ENCODE results near the gene DDX42. TPM values are rescaled to one million over a fixed set of nuclear protein-coding genes. Genes with fewer than 3 reads are reported as not detected.

Gene DDX42
- total and polyA plus RNA-seq, 9 donors, result 72.5 to 138 (median 104) TPM

- intact Hi-C loops (cut with DNase I), result loop anchor here in 1 of 4 donors (10.0 kb wide), 1 partner anchor 58 kb away; the partner anchor contains the start of genes CCDC47 and DDX42
- no peak overlapping the region for H3K4me3 ChIP-seq
- H3K27me3 ChIP-seq, result no peaks in the 10 kb centered on the region
- 67 to 77% (median 75%) methylated on average over 2 of the region's 2 CpGs for WGBS, 3 donors
- no peaks in the 10 kb centered on the region for H3K9me3 ChIP-seq
- no peaks in the 10 kb centered on the region for H3K36me3 ChIP-seq
- no peak for DNase-seq
- TF ChIP-seq POLR2A (IDR thresholded peaks at IDR 0.05) (no peak), CTCF (IDR thresholded peaks at IDR 0.05) (no peak), EP300 (IDR thresholded peaks at IDR 0.05) (no peak)
- H3K4me1 ChIP-seq (ENCODE audit: insufficient read depth), result peaks cover 3% of the 10 kb centered on the region
- H3K27ac ChIP-seq, result no peak overlapping the region
Measured at GRCh38 chr17:63832455-63832854, 58.5 kb downstream of the DDX42 start.

GRCh38 chr17:63833026-63833740 lies 59.2 kb downstream of the DDX42 start:
- WGBS, 3 donors, result 73 to 76% (median 75%) methylated on average over 13 to 14 of the region's 14 CpGs
- H3K4me1 ChIP-seq (ENCODE audit: insufficient read depth), result peaks cover 4% of the 10 kb centered on the region
- TF ChIP-seq EP300 (IDR thresholded peaks at IDR 0.05), result no peak
- TF ChIP-seq CTCF (IDR thresholded peaks at IDR 0.05), result no peak
- TF ChIP-seq POLR2A (IDR thresholded peaks at IDR 0.05), result no peak
- no peak overlapping the region for H3K27ac ChIP-seq
- H3K27me3 ChIP-seq, result no peaks in the 10 kb centered on the region
- no peak overlapping the region for H3K4me3 ChIP-seq
- no peaks in the 10 kb centered on the region for H3K9me3 ChIP-seq
- intact Hi-C loops (cut with DNase I), result loop anchor here in 1 of 4 donors (10.0 kb wide), 1 partner anchor 58 kb away; the partner anchor contains the start of genes CCDC47 and DDX42
- H3K36me3 ChIP-seq, result no peaks in the 10 kb centered on the region
- no peak for DNase-seq

- WGBS, 3 donors, result 86 to 91% (median 86%) methylated on average over 15 of the region's 15 CpGs
- peaks cover 6% of the 10 kb centered on the region for H3K4me1 ChIP-seq (ENCODE audit: insufficient read depth)
- H3K36me3 ChIP-seq, result no peaks in the 10 kb centered on the region
- no peak overlapping the region for H3K4me3 ChIP-seq
- H3K27me3 ChIP-seq, result no peaks in the 10 kb centered on the region
- no peak overlapping the region for H3K27ac ChIP-seq
- no peak for DNase-seq
- TF ChIP-seq EP300 (IDR thresholded peaks at IDR 0.05) (no peak), POLR2A (IDR thresholded peaks at IDR 0.05) (no peak), CTCF (IDR thresholded peaks at IDR 0.05) (no peak)
- intact Hi-C loops (cut with DNase I), result loop anchor here in 1 of 4 donors (10.0 kb wide), 1 partner anchor 59 kb away; the partner anchor contains the start of genes CCDC47 and DDX42
- H3K9me3 ChIP-seq, result no peaks in the 10 kb centered on the region
Measured at GRCh38 chr17:63833741-63834373, 59.9 kb downstream of the DDX42 start.

GRCh38 chr17:63834431-63835166 lies 60.6 kb downstream of the DDX42 start:
- Histone ChIP-seq H3K9me3 (no peaks in the 10 kb centered on the region), H3K4me3 (no peak overlapping the region), H3K36me3 (no peaks in the 10 kb centered on the region), H3K4me1 (ENCODE audit: insufficient read depth) (peaks cover 11% of the 10 kb centered on the region), H3K27ac (no peak overlapping the region), H3K27me3 (no peaks in the 10 kb centered on the region)
- no peak for TF ChIP-seq POLR2A (IDR thresholded peaks at IDR 0.05)
- no peak for TF ChIP-seq EP300 (IDR thresholded peaks at IDR 0.05)
- TF ChIP-seq CTCF (IDR thresholded peaks at IDR 0.05), result no peak
- intact Hi-C loops (cut with DNase I), result loop anchor here in 1 of 4 donors (10.0 kb wide), 1 partner anchor 60 kb away; the partner anchor contains the start of genes CCDC47 and DDX42
- no peak for DNase-seq
- WGBS, 3 donors, result 37 to 48% (median 47%) methylated on average over 13 of the region's 13 CpGs
